ENCODE data around the gene C1QA. TPM values are rescaled to one million over a fixed set of nuclear protein-coding genes. Genes with fewer than 3 reads are reported as not detected.

The C1QA gene
- total RNA-seq, 2 experiments from 2014 or later, result not detected

DNA sequence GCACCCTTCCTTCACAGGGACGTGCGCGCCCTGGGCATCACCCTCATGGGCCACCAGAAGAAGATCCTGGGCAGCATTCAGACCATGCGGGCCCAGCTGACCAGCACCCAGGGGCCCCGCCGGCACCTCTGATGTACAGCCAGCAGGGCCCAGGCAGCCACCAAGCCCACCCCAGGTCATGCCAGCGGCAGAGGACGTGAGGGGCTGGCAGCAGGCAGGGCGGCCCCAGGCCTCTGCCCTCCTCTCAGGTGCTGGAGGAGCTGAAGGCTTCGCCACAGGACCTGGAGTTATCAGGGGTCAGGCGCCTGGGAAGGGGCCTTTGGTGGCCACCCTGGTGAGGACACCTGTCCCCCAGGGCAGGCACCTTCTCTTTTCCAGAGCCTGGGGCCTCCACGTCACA, 34.8 kb upstream of the C1QA start:
- CTCF ChIA-PET, result no interaction called here
- Mint-ChIP-seq H3K36me3 (no peaks in the 10 kb centered on the region), H3K27ac (no peak overlapping the region), H3K27me3 (peaks cover 22% of the 10 kb centered on the region), H3K9me3 (ENCODE audit: low read depth) (no peaks in the 10 kb centered on the region), H3K4me1 (no peaks in the 10 kb centered on the region), H3K4me3 (no peak overlapping the region)
- no peak for ATAC-seq
- no peak for DNase-seq

- H3K4me3 Mint-ChIP-seq, result no peak overlapping the region
- H3K4me1 Mint-ChIP-seq, result no peaks in the 10 kb centered on the region
- H3K36me3 Mint-ChIP-seq, result no peaks in the 10 kb centered on the region
- DNase-seq, result no peak
- H3K9me3 Mint-ChIP-seq (ENCODE audit: low read depth), result no peaks in the 10 kb centered on the region
- no peak overlapping the region for H3K27ac Mint-ChIP-seq
- CTCF ChIA-PET, result no interaction called here
- no peak for ATAC-seq
- peaks cover 23% of the 10 kb centered on the region for H3K27me3 Mint-ChIP-seq
These were observed 34.2 kb upstream of the C1QA start for GRCh38 chr1:22602060-22602740.

GRCh38 chr1:22606161-22606560, 30.3 kb upstream of the C1QA start:
- CTCF ChIA-PET, result no interaction called here
- Mint-ChIP-seq H3K4me1 (no peaks in the 10 kb centered on the region), H3K9me3 (ENCODE audit: low read depth) (no peaks in the 10 kb centered on the region), H3K36me3 (no peaks in the 10 kb centered on the region), H3K4me3 (no peak overlapping the region), H3K27ac (no peak overlapping the region), H3K27me3 (peaks cover 34% of the 10 kb centered on the region)
- no peak for ATAC-seq
- DNase-seq, result no peak

DNA sequence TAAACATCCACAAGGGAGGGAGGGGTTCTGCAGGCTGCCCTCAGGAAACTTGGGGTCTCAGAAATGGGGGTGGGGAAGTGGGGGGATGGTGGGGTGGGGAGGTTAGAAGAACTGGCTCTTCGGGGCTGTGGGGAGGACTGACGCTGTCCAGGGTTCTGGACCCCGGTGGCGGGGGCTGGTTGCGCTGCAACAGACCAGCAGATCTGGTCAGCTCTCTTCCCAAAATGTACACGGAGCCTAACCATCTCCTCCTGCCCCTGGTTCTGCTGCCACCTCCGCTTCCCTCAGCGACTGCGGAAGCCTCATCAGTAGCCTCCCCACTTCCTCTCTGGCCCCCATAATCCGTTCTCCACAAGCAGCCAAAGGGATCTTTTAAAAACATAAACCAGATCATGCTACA, 29.3 kb upstream of the C1QA start:
- no peaks in the 10 kb centered on the region for H3K4me1 Mint-ChIP-seq
- ATAC-seq (no peak), DNase-seq (no peak)
- no peaks in the 10 kb centered on the region for H3K9me3 Mint-ChIP-seq (ENCODE audit: low read depth)
- H3K27ac Mint-ChIP-seq, result no peak overlapping the region
- H3K27me3 Mint-ChIP-seq, result peaks cover 34% of the 10 kb centered on the region
- CTCF ChIA-PET, result no interaction called here
- H3K4me3 Mint-ChIP-seq, result no peak overlapping the region
- no peaks in the 10 kb centered on the region for H3K36me3 Mint-ChIP-seq

DNA sequence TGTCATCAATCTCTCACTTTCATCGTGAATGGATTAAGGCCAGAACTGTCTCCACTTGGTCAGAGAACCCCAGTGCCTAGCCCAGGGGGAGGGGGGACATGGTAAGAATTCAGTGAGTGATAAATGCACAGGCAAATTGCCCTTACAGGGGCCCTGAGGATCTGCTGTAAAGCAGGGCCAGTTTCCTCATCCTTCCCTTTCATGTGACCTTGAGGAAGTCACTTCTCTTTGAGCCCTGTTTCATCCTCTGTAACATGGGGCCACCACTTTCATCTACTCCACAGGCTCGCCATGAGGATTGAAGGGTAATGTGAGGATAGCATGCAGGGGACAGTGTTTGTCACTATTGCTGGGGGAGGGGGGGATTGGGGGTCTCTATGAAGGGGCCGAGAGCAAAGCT, 28.1 kb upstream of the C1QA start:
- H3K9me3 Mint-ChIP-seq (ENCODE audit: low read depth), result no peaks in the 10 kb centered on the region
- no peak overlapping the region for H3K27ac Mint-ChIP-seq
- H3K4me1 Mint-ChIP-seq, result no peaks in the 10 kb centered on the region
- CTCF ChIA-PET, result no interaction called here
- H3K36me3 Mint-ChIP-seq, result no peaks in the 10 kb centered on the region
- no peak for DNase-seq
- H3K27me3 Mint-ChIP-seq, result peaks cover 34% of the 10 kb centered on the region
- ATAC-seq, result no peak
- no peak overlapping the region for H3K4me3 Mint-ChIP-seq

GRCh38 chr1:22609291-22609690, 27.1 kb upstream of the C1QA start:
- Mint-ChIP-seq H3K27ac (no peak overlapping the region), H3K27me3 (peaks cover 34% of the 10 kb centered on the region), H3K4me3 (no peak overlapping the region), H3K9me3 (ENCODE audit: low read depth) (no peaks in the 10 kb centered on the region), H3K36me3 (no peaks in the 10 kb centered on the region), H3K4me1 (no peaks in the 10 kb centered on the region)
- CTCF ChIA-PET, result no interaction called here
- no peak for ATAC-seq
- no peak for DNase-seq

GRCh38 chr1:22611530-22611947, 24.9 kb upstream of the C1QA start:
- no peak overlapping the region for H3K27ac Mint-ChIP-seq
- CTCF ChIA-PET, result no interaction called here
- H3K4me1 Mint-ChIP-seq, result no peaks in the 10 kb centered on the region
- peak; percentile 55 for DNase-seq
- no peak overlapping the region for H3K4me3 Mint-ChIP-seq
- no peak for ATAC-seq
- H3K27me3 Mint-ChIP-seq, result peaks cover 16% of the 10 kb centered on the region
- no peaks in the 10 kb centered on the region for H3K36me3 Mint-ChIP-seq
- no peaks in the 10 kb centered on the region for H3K9me3 Mint-ChIP-seq (ENCODE audit: low read depth)

DNA sequence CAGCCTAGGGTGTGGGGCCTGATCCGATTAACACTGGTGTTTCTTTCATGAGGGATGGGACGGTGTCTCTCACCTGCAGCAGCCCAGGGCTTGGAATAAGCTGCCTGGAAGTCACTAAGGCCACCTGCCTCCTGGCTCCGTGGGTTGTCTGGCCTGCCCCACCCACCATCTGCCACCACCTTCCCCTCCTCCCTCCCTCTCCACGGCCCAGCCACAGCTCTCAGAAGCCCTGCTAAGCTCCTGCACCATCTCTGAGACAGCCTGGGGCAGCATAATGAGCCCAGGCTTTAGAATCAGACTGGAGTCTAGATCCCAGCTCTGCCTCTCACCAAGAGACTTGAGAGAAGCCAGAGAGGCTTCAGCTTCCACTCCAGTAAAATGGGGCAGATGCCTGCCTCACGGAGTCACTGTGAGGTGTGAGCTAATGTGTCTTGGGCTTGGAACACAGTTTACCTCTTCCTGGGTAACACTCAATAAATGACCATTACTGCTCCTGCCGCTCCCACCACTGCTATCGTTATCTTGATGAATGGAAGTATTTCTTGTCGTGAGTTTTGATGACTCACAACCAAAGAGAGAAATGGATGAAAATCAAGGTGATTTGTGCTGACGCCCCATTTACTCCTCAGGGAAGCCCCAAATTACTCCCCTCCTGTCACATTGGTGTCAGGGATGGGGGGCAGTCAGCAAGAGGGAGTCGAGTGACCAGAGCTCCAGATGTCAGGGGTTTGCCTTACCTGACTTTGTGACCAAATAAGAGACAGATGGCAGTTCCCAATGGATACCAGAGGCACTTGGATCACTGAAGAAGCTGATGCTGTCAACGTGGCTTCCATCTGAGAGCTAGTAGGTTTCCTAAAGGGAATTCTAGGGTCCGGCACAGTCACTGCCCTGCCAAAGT, 23.5 kb upstream of the C1QA start:
- H3K36me3 Mint-ChIP-seq, result no peaks in the 10 kb centered on the region
- peaks cover 11% of the 10 kb centered on the region for H3K27me3 Mint-ChIP-seq
- H3K4me3 Mint-ChIP-seq, result no peak overlapping the region
- no peak for DNase-seq
- no peak overlapping the region for H3K27ac Mint-ChIP-seq
- no peak for ATAC-seq
- CTCF ChIA-PET, result no interaction called here
- no peaks in the 10 kb centered on the region for H3K9me3 Mint-ChIP-seq (ENCODE audit: low read depth)
- H3K4me1 Mint-ChIP-seq, result no peaks in the 10 kb centered on the region

- Mint-ChIP-seq H3K27ac (no peak overlapping the region), H3K4me1 (no peaks in the 10 kb centered on the region), H3K27me3 (peaks cover 10% of the 10 kb centered on the region), H3K4me3 (no peak overlapping the region), H3K36me3 (no peaks in the 10 kb centered on the region), H3K9me3 (ENCODE audit: low read depth) (no peaks in the 10 kb centered on the region)
- no peak for ATAC-seq
- no peak for DNase-seq
- CTCF ChIA-PET, result no interaction called here
These were observed 22.9 kb upstream of the C1QA start for GRCh38 chr1:22613572-22613918.

DNA sequence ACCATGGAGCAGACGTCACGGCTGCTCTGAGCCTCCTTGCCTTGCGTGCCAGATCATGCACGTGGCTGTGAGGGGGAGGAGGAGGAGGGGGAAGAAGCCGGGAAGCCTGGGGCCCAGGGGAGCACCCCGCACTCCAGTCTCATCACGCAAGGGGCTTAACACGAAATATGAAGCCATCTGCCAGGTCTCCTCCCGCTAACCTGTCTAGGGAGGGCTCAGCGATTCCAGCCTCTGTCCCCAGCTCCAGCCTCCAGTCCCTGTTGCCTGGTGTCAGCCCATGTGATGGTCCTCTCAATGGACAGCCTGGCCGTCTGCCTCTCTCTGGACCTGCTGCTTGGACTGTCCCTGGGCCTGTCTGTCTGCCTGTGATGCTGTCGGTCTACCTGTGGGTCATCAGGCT, 22.5 kb upstream of the C1QA start:
- DNase-seq (no peak), ATAC-seq (no peak)
- Mint-ChIP-seq H3K9me3 (ENCODE audit: low read depth) (no peaks in the 10 kb centered on the region), H3K27me3 (peaks cover 7% of the 10 kb centered on the region), H3K36me3 (no peaks in the 10 kb centered on the region), H3K4me3 (no peak overlapping the region), H3K4me1 (no peaks in the 10 kb centered on the region), H3K27ac (no peak overlapping the region)
- CTCF ChIA-PET, result no interaction called here

DNA sequence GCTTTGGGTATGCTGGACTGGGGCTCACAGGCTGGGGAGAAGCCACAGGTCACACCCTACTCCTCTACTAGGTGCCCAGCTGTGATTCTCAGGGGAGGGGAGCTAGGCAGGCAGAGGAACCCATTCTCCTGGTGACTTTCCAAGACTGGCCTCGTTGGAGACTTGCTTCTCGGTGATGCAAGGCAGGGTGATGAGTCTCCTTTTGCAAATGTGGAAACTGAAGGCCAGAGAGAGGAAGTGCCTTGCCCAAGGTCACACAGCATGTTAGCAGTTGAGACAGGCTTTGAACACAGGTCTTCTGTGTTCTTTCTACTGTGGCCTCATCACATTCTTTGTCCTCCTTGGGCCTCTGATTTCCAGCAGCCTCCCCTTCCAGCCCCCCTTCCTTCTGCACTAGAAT, 20.5 kb upstream of the C1QA start:
- Mint-ChIP-seq H3K27ac (no peak overlapping the region), H3K36me3 (no peaks in the 10 kb centered on the region), H3K4me3 (no peak overlapping the region), H3K9me3 (ENCODE audit: low read depth) (no peaks in the 10 kb centered on the region), H3K4me1 (no peaks in the 10 kb centered on the region), H3K27me3 (peaks cover 10% of the 10 kb centered on the region)
- DNase-seq (no peak), ATAC-seq (no peak)
- CTCF ChIA-PET, result no interaction called here

DNA sequence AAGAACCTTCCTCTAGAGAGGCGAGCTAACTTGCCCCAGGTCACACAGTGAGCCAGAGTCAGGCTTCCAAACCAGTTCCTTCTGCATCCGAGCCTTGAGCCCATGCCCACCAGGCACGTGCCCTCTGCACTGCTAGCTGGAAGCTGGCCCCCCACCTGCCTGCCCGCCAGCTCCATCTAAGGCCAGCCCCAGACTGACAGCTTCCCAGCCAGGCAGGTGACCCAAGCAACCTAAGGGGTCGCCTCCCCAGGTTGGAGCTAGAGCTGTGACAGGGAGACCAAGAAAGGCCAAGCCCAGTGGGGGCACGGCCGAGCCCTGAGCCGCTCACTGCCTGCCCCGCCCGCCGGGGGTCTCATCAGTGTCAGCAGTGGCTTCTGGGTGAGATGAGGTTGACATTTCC, 19.9 kb upstream of the C1QA start:
- no peaks in the 10 kb centered on the region for H3K9me3 Mint-ChIP-seq (ENCODE audit: low read depth)
- H3K36me3 Mint-ChIP-seq, result no peaks in the 10 kb centered on the region
- CTCF ChIA-PET, result no interaction called here
- ATAC-seq (no peak), DNase-seq (no peak)
- H3K4me1 Mint-ChIP-seq, result no peaks in the 10 kb centered on the region
- H3K27me3 Mint-ChIP-seq, result peaks cover 10% of the 10 kb centered on the region
- H3K27ac Mint-ChIP-seq, result no peak overlapping the region
- H3K4me3 Mint-ChIP-seq, result no peak overlapping the region

GRCh38 chr1:22618056-22618455, 18.4 kb upstream of the C1QA start:
- H3K9me3 Mint-ChIP-seq (ENCODE audit: low read depth), result no peaks in the 10 kb centered on the region
- no peak overlapping the region for H3K4me3 Mint-ChIP-seq
- no peak for ATAC-seq
- peaks cover 10% of the 10 kb centered on the region for H3K27me3 Mint-ChIP-seq
- no peaks in the 10 kb centered on the region for H3K36me3 Mint-ChIP-seq
- no peak overlapping the region for H3K27ac Mint-ChIP-seq
- no peaks in the 10 kb centered on the region for H3K4me1 Mint-ChIP-seq
- no peak for DNase-seq
- CTCF ChIA-PET, result no interaction called here

DNA sequence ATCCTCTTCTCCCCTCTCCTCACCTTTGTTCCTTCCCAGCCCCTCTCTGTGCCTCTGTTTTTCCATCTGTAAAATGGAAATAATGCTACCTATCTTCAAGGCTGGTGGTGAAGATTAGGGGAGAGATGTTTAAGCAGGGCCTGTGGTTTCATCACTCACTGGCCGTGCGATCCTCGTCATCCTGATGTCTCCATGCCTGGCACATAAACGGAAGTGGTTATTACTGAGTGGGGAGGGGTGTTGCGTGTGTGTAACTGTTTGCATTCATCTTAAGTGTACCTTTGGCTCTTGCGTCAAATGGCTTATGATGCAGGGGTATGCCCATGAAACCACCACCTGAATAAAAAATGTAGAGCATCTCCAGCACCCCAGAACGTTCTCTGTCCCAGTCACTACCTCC, 17.2 kb upstream of the C1QA start:
- no peak overlapping the region for H3K27ac Mint-ChIP-seq
- H3K4me3 Mint-ChIP-seq, result no peak overlapping the region
- H3K4me1 Mint-ChIP-seq, result no peaks in the 10 kb centered on the region
- no peaks in the 10 kb centered on the region for H3K36me3 Mint-ChIP-seq
- ATAC-seq (no peak), DNase-seq (no peak)
- H3K9me3 Mint-ChIP-seq (ENCODE audit: low read depth), result no peaks in the 10 kb centered on the region
- H3K27me3 Mint-ChIP-seq, result peaks cover 10% of the 10 kb centered on the region
- CTCF ChIA-PET, result no interaction called here

Measured in activated CD8-positive, alpha-beta memory T cell treated with anti-CD3 and anti-CD28 coated beads, Interleukin-2, amount 10 ng/mL, durations not matched to agents 7 days and 5 days (primary cell).